Activated CD8-positive, alpha-beta T cell treated with anti-CD3 and anti-CD28 coated beads for 36 hours (primary cell): ENCODE results near the gene GSTM2. TPM values are rescaled to one million over a fixed set of nuclear protein-coding genes. Genes with fewer than 3 reads are reported as not detected.

ENCODE experiments used
- ATAC-seq: fragments of 200-7000 bp; cut with Tn5 transposase; one replicate; pipeline ENCODE4 v1.10.0; 2021; ENCODE audit warnings: mild to moderate bottlenecking, moderate library complexity
- CTCF ChIA-PET: fragments of 350-600 bp; sonication (Branson Sonifier 250); formaldehyde crosslinking; loops from one replicate; lab custom pipeline; 2021; ENCODE audit warnings: antibody characterized with exemption; lab: Charles Lee
- POLR2A ChIA-PET: fragments of 350-600 bp; sonication (Branson Sonifier 250); formaldehyde crosslinking; loops from one replicate; lab custom pipeline; 2021; ENCODE audit warnings: antibody characterized with exemption; lab: Charles Lee
- DNase-seq: peaks from one replicate; pipeline ENCODE4 v3.0.0-alpha.2; 2020
- H3K27ac Mint-ChIP-seq: one replicate; pipeline ENCODE4 v1.8.0; 2021; ENCODE audit warnings: mild to moderate bottlenecking, mixed read lengths
- H3K27me3 Mint-ChIP-seq: one replicate; pipeline ENCODE4 v1.8.0; 2021; ENCODE audit warnings: mixed read lengths
- H3K36me3 Mint-ChIP-seq: one replicate; pipeline ENCODE4 v1.8.0; 2021; ENCODE audit warnings: low read depth, mixed read lengths
- H3K4me1 Mint-ChIP-seq: one replicate; pipeline ENCODE4 v1.8.0; 2021; ENCODE audit warnings: low read depth, mixed read lengths
- H3K4me3 Mint-ChIP-seq: one replicate; pipeline ENCODE4 v1.8.0; 2021; ENCODE audit warnings: mild to moderate bottlenecking, moderate library complexity, mixed read lengths
- H3K9me3 Mint-ChIP-seq: one replicate; pipeline ENCODE4 v1.8.0; 2021; ENCODE audit warnings: mixed read lengths
- CTCF ChIP-seq: fragments of 200-600 bp; IDR thresholded peaks from one replicate; pipeline ENCODE4 v1.8.0; 2022; ENCODE audit warnings: antibody characterized with exemption, mild to moderate bottlenecking
- intact Hi-C: fragments of 100-400 bp; cut with micrococcal nuclease; formaldehyde crosslinking; loops from one replicate; pipeline ENCODE4 v1.10.0; 2022
- total RNA-seq, 2 experiments: library from RNA; stranded (reverse); gene quantifications; one replicate each; pipeline ENCODE4 v1.2.3, GENCODE V29; 2021

The GSTM2 gene
- total RNA-seq, 2 experiments from 2014 or later, result 13.6 to 16.2 TPM

GRCh38 chr1:109623601-109624161 lies 44.2 kb upstream of the GSTM2 start:
- no peak for TF ChIP-seq CTCF
- no peaks in the 10 kb centered on the region for H3K27me3 Mint-ChIP-seq
- POLR2A ChIA-PET, result interaction anchor here (1.5 to 2.1 kb wide), 2 partner anchors 15 to 75 kb away, joined by 3 to 10 read pairs; partner anchors contain the start of gene GNAI3
- H3K4me3 Mint-ChIP-seq, result peak overlapping the region; percentile 53
- intact Hi-C loops, result loop anchor here (5.0 kb wide), 1 partner anchor 76 kb away; the partner anchor contains the start of gene GNAI3
- no peak for ATAC-seq
- CTCF ChIA-PET, result interaction anchor here (1.2 to 3.6 kb wide), 3 partner anchors 12 to 78 kb away, joined by 3 to 23 read pairs (median 21); no protein-coding TSS in a partner anchor
- peaks cover 25% of the 10 kb centered on the region for H3K36me3 Mint-ChIP-seq
- DNase-seq, result no peak
- peaks cover 36% of the 10 kb centered on the region for H3K4me1 Mint-ChIP-seq
- H3K27ac Mint-ChIP-seq, result peak overlapping the region; percentile 75
- no peaks in the 10 kb centered on the region for H3K9me3 Mint-ChIP-seq

DNA sequence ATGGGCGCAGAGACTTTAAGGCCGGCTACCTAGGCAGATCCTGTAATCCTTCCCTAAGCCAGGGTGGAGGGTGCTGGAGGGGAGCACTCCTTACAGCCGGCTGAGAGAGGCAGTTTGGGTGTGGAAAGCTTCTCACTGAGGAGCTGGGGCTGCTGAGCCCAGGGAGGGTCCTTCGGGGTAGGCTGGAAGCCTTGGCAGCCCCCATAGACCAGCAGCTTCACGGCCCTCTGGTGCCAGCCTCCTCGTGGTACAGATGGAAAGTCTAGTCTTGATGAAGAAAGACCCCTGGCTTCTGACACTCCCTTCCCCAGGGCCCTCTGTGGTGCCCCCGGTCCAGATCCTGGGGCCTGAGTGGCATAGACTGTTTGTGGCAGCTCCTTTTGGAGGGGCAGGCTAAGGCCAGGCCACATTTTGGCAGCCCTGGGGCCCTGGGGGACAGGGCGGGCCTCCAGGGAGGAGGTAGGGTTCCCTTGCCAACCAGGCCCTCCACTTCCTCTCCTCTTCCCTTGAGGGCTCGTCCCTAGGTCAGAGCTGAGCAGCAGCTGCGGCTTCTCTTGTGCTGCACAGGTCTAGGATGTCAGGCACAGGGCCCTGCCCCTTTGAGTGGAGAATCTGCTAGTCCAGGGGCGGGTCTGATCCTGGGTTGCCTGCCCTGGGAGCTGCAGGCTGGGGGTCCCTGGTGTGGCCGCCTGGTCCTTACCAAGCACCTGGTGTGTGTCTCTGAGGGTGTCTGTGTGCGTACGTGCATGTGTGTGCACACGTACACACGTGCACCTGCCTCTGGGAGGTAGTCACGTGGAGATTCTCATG lies 43.5 kb upstream of the GSTM2 start:
- no peak for DNase-seq
- peaks cover 27% of the 10 kb centered on the region for H3K36me3 Mint-ChIP-seq
- ATAC-seq, result no peak
- ChIA-PET POLR2A (interaction anchor here (0.7 to 2.1 kb wide), 3 partner anchors 13 to 190 kb away, joined by 3 to 10 read pairs (median 5); partner anchors contain the start of gene GNAI3), CTCF (interaction anchor here (1.2 to 3.6 kb wide), 3 partner anchors 11 to 79 kb away, joined by 3 to 23 read pairs (median 21); no protein-coding TSS in a partner anchor)
- intact Hi-C loops, result loop anchor here (5.0 kb wide), 1 partner anchor 77 kb away; the partner anchor contains the start of gene GNAI3
- no peaks in the 10 kb centered on the region for H3K9me3 Mint-ChIP-seq
- H3K27me3 Mint-ChIP-seq, result no peaks in the 10 kb centered on the region
- H3K4me3 Mint-ChIP-seq, result no peak overlapping the region
- TF ChIP-seq CTCF, result no peak
- peaks cover 29% of the 10 kb centered on the region for H3K4me1 Mint-ChIP-seq
- peak overlapping the region; percentile 59 for H3K27ac Mint-ChIP-seq

DNA sequence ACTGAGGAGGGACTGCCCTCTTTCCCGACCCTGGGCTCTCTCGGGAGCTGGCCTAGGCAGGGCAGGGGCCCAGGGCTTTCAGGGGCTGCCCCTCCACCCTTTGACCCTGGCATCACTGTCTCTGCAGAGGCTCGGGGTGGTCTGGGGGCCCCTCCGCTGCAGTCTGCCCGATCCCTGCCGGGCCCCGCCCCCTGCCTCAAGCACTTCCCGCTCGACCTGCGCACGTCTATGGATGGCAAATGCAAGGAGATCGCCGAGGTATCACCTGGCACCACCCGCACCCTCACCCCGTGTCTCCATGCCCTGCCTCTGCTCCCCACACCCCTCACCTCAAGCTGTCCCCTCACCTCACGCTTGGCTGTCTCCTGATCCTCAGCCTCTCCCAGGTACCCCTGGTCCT lies 42.7 kb upstream of the GSTM2 start:
- Mint-ChIP-seq H3K4me1 (peaks cover 29% of the 10 kb centered on the region), H3K27me3 (no peaks in the 10 kb centered on the region), H3K9me3 (no peaks in the 10 kb centered on the region), H3K36me3 (peaks cover 30% of the 10 kb centered on the region), H3K4me3 (no peak overlapping the region), H3K27ac (peak overlapping the region; percentile 59)
- CTCF ChIA-PET, result interaction anchor here (0.8 to 3.6 kb wide), 4 partner anchors 10 to 80 kb away, joined by 3 to 23 read pairs (median 12); no protein-coding TSS in a partner anchor
- intact Hi-C loops, result no loop called here
- no peak for ATAC-seq
- no peak for DNase-seq
- no peak for TF ChIP-seq CTCF
- POLR2A ChIA-PET, result interaction anchor here (1.3 to 2.1 kb wide), 2 partner anchors 13 to 77 kb away, joined by 5 to 10 read pairs; partner anchors contain the start of gene GNAI3

GRCh38 chr1:109625601-109626560 lies 42.0 kb upstream of the GSTM2 start:
- CTCF ChIA-PET, result interaction anchor here (0.8 to 18.5 kb wide), 4 partner anchors 12 to 84 kb away, joined by 4 to 294 read pairs (median 9); partner anchors contain the start of gene GPR61
- no peak for DNase-seq
- Mint-ChIP-seq H3K9me3 (no peaks in the 10 kb centered on the region), H3K27ac (peak overlapping the region; percentile 59), H3K4me1 (peaks cover 29% of the 10 kb centered on the region), H3K27me3 (no peaks in the 10 kb centered on the region), H3K4me3 (no peak overlapping the region), H3K36me3 (peaks cover 31% of the 10 kb centered on the region)
- POLR2A ChIA-PET, result interaction anchor here (1.3 to 2.1 kb wide), 2 partner anchors 12 to 77 kb away, joined by 5 to 10 read pairs; partner anchors contain the start of gene GNAI3
- ATAC-seq, result no peak
- no peak for TF ChIP-seq CTCF
- intact Hi-C loops, result no loop called here
